MM.1S (cell line): Measurements from ENCODE around the gene SLC24A3.

Experiments used
- CTCF ChIP-seq: fragments of 300-600 bp; sonication (generic); IDR thresholded peaks from 2 replicates; pipeline ENCODE4 v1.5.1; 2016; ENCODE audit warnings: antibody characterized with exemption, low read length, mixed read lengths
- EZH2 ChIP-seq: fragments of 300-600 bp; sonication (generic); optimal IDR thresholded peaks from 2 replicates; pipeline ENCODE3; 2017; ENCODE audit warnings: low read depth, mild to moderate bottlenecking, antibody characterized with exemption, low read length, mixed read lengths
- EZH2phosphoT487 ChIP-seq: fragments of 300-600 bp; sonication (generic); IDR thresholded peaks from 2 replicates; pipeline ENCODE4 v1.6.1; 2018; ENCODE audit warnings: antibody characterized with exemption, low read length

- TF ChIP-seq EZH2 (no peak), CTCF (no peak), EZH2phosphoT487 (no peak)
Measured at GRCh38 chr20:19375801-19376200, 163.4 kb downstream of the SLC24A3 start.
